Adrenal gland (tissue), 12 donors: ENCODE results near the gene HSF2BP. TPM values are rescaled to one million over a fixed set of nuclear protein-coding genes. Genes with fewer than 3 reads are reported as not detected.
"Not testable (repeated sequence)": the region's sequence is repeated elsewhere in the genome, so short reads cannot be mapped to it uniquely, and the experiment has no call there.

Source experiments
- DNase-seq, 7 donors: peaks; one replicate each; pipeline ENCODE4 v3.0.0-alpha.2; 2019 to 2020
- H3K27ac ChIP-seq, 5 donors: fragments of 200-600 bp; sonication (generic) in 4 of 5; 1 replicate in 3 of 5; 2 replicates in 2 of 5; pipeline versions ENCODE4 v1.5.1 to v1.8.0; 2016 to 2020; ENCODE audit warnings: mild to moderate bottlenecking in 1 of 5
- H3K27me3 ChIP-seq: fragments of 200-600 bp; 2 replicates; pipeline ENCODE4 v1.8.0; 2021
- H3K36me3 ChIP-seq, 2 donors: fragments of 200-600 bp; replicated peaks in 1 of 2; 1 replicate in 1 of 2; 2 replicates in 1 of 2; pipeline versions ENCODE4 v1.5.1 to v1.8.0; 2018 to 2022
- H3K4me1 ChIP-seq, 2 donors: fragments of 200-600 bp; replicated peaks in 1 of 2; 1 replicate in 1 of 2; 2 replicates in 1 of 2; pipeline versions ENCODE4 v1.5.1 to v1.8.0; 2018 to 2021
- H3K4me3 ChIP-seq, 4 donors: fragments of 200-600 bp; sonication (generic) in 3 of 4; one replicate each; pipeline ENCODE4 v1.5.1; 2016 to 2018
- H3K9me3 ChIP-seq, 3 donors: fragments of 200-600 bp; sonication (generic) in 1 of 3; replicated peaks in 1 of 3; 1 replicate in 2 of 3; 2 replicates in 1 of 3; pipeline versions ENCODE4 v1.5.1 to v1.8.0; 2016 to 2021
- WGBS, 4 donors: extraction: QIAGEN DNeasy Blood & Tissue Kit in 2 of 4; methylation state at CpG; one replicate each; pipeline versions ENCODE4 v1.1.5 to v1.1.7; 2013 to 2017; 5-methylcytosine and 5-hydroxymethylcytosine counted together
- intact Hi-C, 2 donors: fragments of 100-400 bp; cut with DNase I; formaldehyde crosslinking; loops; one replicate each; pipeline versions ENCODE4 v1.14.1 to v1.15.0; 2022 to 2023
- polyA plus RNA-seq, 3 donors: library from polyadenylated mRNA; stranded (reverse); fragments of 200-250 nt in 2 of 3; fragments of 350-450 nt in 1 of 3; fragmentation: Illumina TruSeq in 1 of 3; extraction: RNeasy Lipid Tissue Mini Kit (QIAGEN cat#74804) in 1 of 3; gene quantifications; one replicate each; pipeline ENCODE4 v1.2.3, GENCODE V29; 2013 to 2014
- total RNA-seq, 9 donors: library from RNA; depleted of rRNA in 4 of 9; stranded (reverse); fragments of >200 nt in 4 of 9; fragments of 120-200 nt in 1 of 9; fragmentation: NEBNext Ultra II Directional in 1 of 9; extraction: Animal tissue kit (Norgen Biotek cat#: 25700) in 1 of 9; gene quantifications; one replicate each; pipeline versions ENCODE4 v1.1.0 to v1.2.4, GENCODE V29; 2013 to 2023
- donor health status: healthy with polysubstance abuse.
- donor health status: Bipolar disorder and iron deficiency.
- donor health status: DM: yes; HTN: yes; CAD: no.
- donor health status: DM: no; HTN: no; CAD: no.
- donor health status: DM: no; HTN: no; CAD: no.
- donor health status: DM: yes; HTN: yes; CAD: no.

Gene HSF2BP
- total and polyA plus RNA-seq, 12 donors = 0.23 to 1.5 (median 0.42) TPM; not detected in 2

DNA sequence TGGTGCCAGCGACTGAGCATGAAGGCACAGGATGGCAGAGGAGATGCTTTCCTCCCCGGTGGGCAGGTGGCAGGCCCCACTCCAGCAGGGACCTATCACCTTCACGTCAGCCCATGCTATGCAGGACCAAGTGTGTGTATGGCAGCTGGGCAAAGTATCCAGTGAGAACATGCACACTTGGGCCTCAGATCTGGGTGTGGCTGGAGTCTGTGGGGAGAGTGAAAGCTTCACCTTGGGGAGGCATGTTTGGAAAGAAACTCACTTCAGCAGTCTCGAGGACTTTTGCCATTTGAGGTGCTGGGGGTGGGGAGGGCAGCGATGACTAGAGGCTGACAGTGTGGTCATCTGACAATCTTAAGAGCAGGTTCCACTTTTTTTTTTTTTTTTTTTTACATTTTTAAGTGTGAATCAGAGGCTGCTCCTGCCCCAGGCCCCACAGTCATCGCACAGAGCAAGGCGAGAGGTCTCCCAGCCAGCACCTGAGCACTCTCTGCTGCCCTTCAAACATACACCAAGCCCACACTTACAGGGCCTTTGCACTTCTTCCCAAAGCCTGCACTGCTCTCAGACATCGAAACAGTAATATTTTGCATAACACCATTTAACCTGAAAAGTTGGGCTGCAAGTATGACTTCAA, 136.7 kb downstream of the HSF2BP start:
- H3K36me3 ChIP-seq, DNase-seq, H3K9me3 ChIP-seq, H3K27ac ChIP-seq, H3K4me1 ChIP-seq, H3K27me3 ChIP-seq, H3K4me3 ChIP-seq, intact Hi-C loops: not testable (repeated sequence)
- no CpG with 5 or more reads among the region's 8 CpGs for WGBS, 4 donors

DNA sequence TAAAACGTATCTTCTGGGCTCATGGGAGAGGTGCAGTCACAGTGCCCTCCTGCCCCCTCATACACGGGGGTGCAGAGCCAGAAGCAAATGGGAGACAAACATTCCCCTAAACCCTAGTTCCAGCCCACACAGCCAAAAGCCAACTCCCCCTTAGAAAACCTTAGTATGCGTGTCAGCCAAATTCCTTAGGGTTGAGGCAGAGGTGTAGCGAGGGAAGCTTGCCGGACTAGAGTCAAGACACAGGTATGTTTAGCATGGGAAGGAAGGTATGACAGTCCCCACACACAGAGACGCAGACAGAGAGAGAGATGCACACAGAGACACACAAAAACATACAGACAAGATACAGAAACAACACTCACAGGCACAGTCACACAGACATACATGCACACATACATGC, 141.6 kb downstream of the HSF2BP start:
- H3K27ac ChIP-seq, H3K36me3 ChIP-seq, H3K4me1 ChIP-seq, intact Hi-C loops, H3K9me3 ChIP-seq, H3K4me3 ChIP-seq, DNase-seq, H3K27me3 ChIP-seq: not testable (repeated sequence)
- no CpG with 5 or more reads among the region's 6 CpGs for WGBS, 4 donors

DNA sequence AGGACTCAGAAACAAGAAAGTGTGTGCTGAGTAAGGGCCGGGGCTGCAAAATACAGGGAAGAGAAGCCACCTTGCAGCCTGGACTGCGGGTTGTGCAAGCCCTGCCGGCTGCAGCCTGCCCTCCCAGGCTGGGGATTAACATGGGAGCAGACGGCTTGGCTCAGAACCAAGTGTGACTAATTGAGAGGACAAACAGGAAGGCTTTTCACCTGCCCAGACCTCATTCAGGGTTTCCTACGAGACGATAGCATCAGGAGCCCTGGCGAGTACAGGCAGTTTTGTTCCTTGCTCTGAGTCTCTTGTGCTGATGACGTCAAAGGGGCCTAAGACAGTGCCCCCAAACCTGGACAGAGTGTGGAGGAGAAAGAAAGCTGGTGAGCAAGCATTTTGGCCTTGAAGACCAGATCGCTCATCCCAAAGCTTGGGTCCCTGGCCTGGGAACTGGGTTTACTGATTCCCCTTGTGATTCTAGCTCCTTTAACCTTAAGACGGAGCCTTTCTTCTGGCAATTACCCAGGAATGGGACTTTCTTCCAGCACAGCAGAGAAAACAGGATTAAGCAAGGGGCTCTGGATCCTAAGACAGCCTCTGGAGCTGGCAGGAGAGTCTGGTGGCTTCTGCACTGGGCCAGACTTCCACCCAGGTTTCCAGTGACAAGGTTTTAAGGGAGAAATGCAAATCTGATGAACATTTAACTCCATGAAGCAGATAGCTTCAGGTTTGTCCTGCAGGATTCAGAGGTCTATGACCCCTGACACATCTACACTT, 142.2 kb downstream of the HSF2BP start:
- DNase-seq, H3K4me1 ChIP-seq, H3K27ac ChIP-seq, H3K36me3 ChIP-seq, H3K27me3 ChIP-seq, H3K9me3 ChIP-seq, H3K4me3 ChIP-seq, intact Hi-C loops: not testable (repeated sequence)
- no CpG with 5 or more reads among the region's 10 CpGs for WGBS, 4 donors

DNA sequence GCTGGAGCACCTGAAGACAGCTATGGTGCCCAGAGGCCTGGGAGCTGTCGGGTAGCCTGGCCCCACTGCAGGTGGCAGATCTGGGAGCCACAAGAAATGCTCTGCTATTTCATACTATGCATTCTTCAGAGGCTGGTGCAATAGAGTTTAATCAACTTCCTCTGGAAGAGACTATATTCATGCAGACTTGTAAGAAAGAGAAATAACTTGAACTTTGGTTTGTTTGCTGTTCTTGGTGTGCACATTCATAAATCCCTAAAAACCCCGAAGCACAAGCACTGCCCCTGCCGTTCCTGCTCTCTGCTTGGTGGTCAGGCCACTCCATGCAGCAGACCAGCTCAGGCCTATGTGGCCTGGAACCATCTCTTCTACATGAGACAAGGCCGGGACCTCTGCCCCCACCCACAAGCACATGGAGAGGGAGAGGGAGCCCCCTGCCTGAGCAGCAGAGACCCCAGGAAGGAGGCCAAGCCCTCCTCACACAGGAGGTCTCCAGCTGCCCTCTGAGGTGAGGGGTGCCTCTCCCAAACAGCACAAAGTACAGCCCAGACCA, 142.9 kb downstream of the HSF2BP start:
- H3K4me1 ChIP-seq, H3K27me3 ChIP-seq, intact Hi-C loops, H3K4me3 ChIP-seq, DNase-seq, H3K9me3 ChIP-seq, H3K27ac ChIP-seq, H3K36me3 ChIP-seq: not testable (repeated sequence)
- no CpG with 5 or more reads among the region's 4 CpGs for WGBS, 4 donors

DNA sequence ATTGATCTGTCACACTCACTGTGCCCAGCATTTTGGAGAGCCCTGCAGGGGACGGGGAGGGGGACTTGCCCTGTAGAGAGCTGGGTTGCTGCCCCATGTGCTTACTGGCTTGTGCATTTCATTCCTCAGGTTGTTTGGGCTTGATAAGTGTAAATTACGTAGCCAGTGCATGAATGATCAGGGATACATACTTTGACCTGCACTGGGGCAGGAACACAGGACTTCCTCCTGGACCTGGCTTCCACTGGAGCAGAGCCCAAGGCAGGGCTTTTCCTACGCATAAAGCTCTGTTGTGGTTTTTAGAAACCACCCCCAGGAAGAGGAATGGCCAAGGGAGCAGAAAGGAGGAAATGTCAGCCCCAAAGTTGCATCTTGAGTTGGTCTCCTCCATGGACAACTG, 144.5 kb downstream of the HSF2BP start:
- H3K27me3 ChIP-seq, intact Hi-C loops: not testable (repeated sequence)

DNA sequence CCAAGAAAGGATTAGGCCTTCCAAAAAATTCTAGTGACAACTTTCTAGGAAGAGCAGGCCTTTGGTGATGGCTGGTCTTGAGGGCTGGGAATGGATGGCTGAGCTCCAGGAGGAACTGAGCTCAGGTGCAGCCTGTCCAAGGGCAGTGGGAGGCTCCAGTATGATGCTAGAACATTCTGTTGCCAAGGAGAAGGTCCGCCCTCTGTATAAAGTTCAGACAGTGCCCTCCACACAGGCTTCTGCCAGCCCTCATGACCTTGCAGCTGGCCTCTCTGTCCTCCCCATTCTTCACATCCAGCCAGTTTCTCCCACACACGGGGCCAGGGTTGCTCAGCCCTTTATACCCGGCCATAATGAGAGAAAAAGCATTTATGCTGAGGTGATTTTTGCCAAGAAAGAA, 146.3 kb downstream of the HSF2BP start:
- H3K27ac ChIP-seq, H3K4me1 ChIP-seq, H3K9me3 ChIP-seq, DNase-seq, intact Hi-C loops, H3K4me3 ChIP-seq, H3K27me3 ChIP-seq, H3K36me3 ChIP-seq: not testable (repeated sequence)
- no CpG with 5 or more reads among the region's 3 CpGs for WGBS, 4 donors

More for the DNA sequence above, 144.5 kb downstream of the HSF2BP start:
- not testable (repeated sequence) for DNase-seq, H3K4me1 ChIP-seq, H3K36me3 ChIP-seq, H3K27ac ChIP-seq, H3K4me3 ChIP-seq, H3K9me3 ChIP-seq
- no CpG with 5 or more reads among the region's 3 CpGs for WGBS, 4 donors

DNA sequence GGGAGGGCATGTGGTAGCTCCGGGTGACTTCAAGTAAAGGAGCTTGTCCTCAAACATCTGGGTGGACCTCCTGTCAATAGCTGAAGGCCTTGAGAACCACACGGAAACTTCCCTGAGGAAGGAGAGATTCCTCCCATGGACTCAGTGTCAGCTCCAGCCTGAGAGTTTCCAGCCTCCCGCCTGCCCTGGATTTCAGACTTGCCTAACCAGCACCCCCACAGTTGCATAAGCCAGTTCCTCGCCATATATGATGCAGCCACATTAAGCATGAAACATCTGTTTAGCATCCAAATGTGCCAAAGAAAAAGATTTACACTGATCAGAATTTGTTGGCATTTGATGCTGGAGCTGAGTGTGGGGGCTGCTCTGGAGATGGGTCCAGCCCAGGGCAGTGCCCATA, 148.1 kb downstream of the HSF2BP start:
- H3K27me3 ChIP-seq, H3K27ac ChIP-seq, DNase-seq, H3K4me3 ChIP-seq, H3K36me3 ChIP-seq, H3K4me1 ChIP-seq, intact Hi-C loops, H3K9me3 ChIP-seq: not testable (repeated sequence)
- WGBS, 4 donors = no CpG with 5 or more reads among the region's 4 CpGs

DNA sequence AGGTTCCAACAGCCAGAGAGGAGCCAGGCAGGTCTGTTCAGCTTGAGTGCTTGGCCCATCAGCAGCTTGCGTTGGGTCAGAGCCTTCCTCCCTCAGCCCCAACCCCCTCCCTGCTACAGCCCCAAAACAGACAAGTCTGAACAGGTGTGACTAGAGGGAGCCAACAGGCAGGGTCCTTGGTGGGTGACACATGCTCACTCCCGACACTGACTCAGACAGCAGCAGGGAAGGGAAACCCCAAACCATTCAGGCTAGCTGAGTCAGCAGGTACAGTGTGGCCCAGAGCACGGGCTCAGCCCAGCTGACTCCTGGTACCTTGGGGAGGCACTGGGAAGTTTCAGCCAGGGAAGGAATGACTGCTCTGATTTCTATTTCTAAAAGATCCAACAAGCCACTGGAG, 148.6 kb downstream of the HSF2BP start:
- H3K27me3 ChIP-seq, H3K4me3 ChIP-seq, intact Hi-C loops, H3K4me1 ChIP-seq, H3K36me3 ChIP-seq, H3K9me3 ChIP-seq, H3K27ac ChIP-seq, DNase-seq: not testable (repeated sequence)
- no CpG with 5 or more reads among the region's 3 CpGs for WGBS, 4 donors

DNA sequence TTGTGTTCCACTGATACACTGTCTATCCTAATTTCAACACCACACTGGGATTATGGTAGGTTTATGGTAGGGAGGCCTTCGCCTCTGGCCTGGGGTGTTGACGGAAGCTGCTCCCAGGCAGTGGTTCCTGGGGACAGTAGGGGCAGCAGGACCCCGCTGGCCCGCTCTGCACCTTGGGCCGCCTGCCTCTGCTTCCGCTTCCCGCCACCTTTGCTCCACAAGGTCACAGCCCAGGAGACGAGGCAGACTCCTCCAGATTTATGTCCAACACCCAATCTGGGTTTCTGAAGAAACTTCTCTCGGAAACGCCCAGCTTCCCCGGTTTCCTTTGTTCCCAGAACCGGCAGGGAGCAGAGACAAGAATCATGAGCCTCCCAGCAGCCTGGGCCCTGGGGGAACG, 155.4 kb downstream of the HSF2BP start:
- DNase-seq, H3K9me3 ChIP-seq, intact Hi-C loops, H3K36me3 ChIP-seq, H3K4me3 ChIP-seq, H3K27ac ChIP-seq, H3K4me1 ChIP-seq, H3K27me3 ChIP-seq: not testable (repeated sequence)
- whole genome bisulfite sequencing, 4 donors = no CpG with 5 or more reads among the region's 13 CpGs

DNA sequence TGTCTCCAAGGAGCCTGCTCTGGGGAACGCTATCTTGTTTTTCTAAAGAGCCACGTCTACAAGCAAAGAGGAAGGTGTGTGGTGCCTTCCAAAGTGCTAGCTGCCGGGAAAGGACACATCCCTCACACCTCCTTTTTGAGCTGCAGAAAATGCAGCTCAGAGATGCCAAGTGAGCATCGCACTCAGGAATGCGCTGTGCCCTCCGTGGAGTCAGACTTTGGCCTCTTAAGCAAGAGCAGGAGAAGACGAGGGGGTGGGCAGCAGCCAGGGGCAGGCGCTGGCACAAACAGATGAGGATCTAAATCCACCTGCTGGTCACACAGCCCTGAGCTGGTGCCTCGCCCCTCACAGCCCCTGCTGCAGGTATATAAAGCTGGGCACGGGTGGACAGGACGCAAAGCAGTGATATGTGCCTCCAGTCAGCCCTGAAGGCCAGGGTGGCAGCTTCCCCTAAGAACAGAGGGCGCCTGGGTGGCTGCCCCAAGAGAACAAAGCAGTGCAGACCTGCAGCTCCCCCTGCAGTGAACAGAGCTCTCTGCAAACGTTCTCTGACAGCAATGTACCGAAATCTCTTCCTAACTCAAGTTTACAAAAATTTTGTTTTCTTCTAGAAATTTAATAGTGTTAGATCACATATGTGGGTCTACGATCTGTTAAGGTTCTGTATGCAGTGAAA, 156.1 kb downstream of the HSF2BP start:
- intact Hi-C loops, H3K27ac ChIP-seq, DNase-seq, H3K27me3 ChIP-seq, H3K36me3 ChIP-seq, H3K9me3 ChIP-seq, H3K4me3 ChIP-seq, H3K4me1 ChIP-seq: not testable (repeated sequence)
- WGBS, 4 donors = no CpG with 5 or more reads among the region's 15 CpGs
